ENCODE measurements around the gene CAMK2G.
A peak's percentile ranks its signal among the peaks of the same experiment; 100 is the strongest.

CAMK2G gene

DNA sequence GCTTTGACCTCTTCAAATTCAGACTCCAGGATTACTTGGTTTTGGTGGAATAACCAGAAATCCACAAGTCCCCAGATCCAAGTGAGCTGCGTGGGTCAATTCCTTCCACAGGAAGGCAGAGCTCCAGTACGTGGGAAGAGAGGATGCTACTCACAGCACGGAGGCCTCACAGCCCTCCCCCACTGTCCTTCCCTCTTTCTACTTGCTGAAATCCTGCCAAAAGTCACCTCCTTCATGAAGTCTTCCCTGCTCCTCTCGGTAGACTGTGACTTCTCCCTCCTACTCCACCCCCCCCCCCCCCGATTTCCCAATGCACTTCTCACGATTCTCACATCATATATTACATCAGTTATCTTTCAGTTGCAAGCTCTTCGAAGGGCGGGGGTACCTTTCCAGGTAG lies 12.3 kb downstream of the CAMK2G start:
- no peak for DNase-seq

DNA sequence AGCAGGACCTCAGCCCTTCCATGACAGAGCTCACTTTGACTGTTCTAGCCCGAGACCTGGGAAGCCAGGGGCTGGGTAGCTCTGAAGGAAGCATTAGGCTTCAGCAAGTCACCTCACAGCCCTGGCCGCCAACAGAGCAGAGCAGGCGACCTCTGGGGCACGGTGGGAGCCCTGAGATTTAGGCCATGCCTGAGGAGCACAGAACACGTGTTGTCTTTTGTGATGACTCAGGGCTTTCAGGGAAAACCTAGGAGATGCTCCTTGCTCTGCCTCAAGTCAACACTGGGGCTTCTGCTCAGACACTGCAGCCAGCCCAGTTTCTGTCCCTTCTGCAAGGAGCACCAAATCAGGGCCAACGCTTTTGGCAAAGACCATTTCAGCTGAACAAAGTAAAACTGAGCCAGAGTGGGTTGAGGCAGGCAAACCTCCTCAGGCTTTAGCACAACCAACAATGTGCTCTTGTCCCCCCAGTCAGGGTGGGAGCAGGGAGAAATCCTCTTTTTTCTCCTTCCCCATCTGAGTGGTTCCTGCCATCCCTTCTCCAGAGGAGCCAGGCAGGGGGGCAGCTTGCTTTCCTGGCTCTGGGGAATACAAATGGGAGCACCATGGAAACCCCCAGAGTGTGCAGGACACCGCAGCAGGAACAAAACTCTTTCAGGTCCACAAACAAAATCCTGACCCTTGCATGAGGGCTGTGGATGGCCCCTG lies 14.4 kb downstream of the CAMK2G start:
- no peak for DNase-seq

DNA sequence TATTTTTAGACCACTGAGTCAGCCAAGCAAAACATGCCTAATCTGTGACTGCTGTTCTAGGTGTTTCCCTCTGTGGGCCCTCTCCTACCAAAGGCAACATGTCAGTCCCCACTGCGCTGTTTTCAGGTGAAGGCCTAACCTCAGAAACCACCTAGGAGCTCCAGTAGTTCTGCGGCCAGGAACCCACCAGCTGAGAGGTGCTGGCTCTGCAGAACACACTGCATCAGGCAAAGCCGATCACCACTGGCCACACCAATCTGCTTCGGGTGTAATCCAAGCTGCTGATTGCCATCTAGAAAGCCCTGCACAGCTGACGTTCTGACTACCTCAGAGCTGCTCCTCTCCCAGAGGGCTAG lies 14.9 kb downstream of the CAMK2G start:
- DNase-seq = no peak

DNA sequence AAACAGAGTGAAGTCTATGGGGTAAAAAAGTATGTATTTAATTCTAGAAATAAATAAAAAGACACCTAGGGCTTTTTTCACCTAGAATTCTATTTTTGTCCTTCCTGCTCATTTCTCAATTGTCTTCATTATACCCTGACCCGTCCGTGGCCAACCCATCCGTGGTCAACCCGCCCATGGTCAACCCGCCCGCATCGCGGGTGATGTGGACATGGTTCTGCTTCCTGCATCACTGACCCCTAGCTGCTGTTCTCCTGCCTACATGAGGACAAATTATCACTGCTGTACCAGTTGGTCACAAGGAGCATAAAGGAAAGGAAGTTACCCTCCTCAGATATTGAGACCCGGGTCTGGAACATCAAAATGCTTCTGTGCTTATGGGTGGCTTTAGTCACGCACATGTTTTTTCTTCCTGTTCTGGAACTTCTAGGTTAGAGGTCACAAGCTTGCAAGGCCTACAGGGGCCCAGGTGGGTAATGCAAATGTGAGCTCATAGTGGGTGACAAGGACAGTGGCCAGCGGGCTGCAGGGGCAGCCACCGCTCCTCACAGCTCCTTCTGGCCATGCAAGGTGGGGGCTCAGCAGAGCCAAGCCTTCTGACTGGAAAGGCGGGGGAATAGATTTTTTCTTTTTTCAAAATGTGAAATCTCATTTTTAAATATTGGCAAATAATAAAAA lies 15.5 kb downstream of the CAMK2G start:
- no peak for DNase-seq

DNA sequence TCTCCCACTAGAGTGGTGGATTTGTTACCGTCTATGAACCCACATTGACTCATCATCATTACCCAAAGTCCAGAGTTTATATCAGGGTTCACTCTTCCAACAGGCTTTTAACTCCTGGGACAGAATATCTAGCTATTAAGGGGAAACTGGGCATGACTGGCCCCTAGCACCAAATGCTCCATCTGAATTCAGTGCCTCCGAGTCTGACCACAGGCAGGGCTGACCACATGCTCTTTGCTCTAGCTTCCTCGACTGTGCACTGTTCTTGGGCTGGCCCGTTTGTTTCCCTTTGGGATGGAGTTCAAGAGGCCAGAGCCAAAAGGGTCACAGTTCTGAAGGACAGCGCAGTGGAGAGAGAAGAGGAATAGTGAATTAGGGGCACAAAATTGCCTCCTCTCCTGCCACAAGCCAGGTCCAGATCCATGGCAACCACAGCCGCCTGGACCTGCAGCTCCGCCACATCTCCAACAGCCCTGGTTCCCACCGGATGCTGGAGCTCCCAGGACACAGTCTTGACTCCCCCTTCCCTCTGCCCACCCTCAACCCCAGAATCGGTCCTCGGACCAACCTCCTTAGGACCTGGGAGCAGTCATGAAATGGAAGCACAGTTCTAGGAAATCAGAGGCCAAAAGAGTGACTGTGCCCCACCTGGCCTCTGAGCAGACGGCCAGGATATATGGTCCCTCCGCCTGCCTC lies 16.2 kb downstream of the CAMK2G start:
- no peak for DNase-seq

DNA sequence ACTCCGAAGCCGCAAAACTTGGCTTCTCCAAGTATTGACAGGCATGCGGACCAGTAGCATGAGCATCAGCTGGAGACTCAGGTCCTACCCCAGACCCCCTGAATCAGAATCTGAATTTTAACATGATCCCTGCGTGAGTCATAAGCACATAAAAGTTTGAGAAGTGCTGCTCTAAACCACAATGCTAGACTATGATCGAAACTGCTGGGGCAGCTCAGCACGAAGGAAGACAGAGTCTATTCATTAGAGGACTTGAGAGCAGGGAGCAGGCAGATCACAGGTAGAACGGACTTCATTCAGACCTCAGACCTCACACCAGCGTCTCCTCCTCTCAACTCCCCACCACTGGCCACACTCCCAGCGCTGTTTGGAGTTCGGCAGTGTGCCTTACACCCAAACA lies 16.9 kb downstream of the CAMK2G start:
- DNase-seq = peak; percentile 68

DNA sequence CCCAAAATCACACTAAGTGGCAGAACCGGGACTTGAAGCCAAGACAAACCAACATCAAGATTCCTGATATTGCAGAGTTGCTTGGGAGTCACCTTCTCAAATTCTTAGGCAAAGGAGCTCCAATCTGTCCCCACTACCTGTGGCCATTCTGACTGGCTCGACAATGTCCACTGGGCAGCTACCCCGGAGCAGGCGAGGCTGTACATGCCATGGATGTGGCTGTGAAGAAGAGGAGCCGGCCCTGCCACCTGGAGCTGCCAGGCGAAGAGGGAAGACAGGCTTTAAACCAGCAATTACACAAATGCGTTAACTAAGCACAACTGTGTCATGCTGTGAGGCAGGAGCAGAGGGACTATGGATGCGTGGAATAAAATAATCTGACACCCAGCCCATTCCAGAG lies 18.1 kb downstream of the CAMK2G start:
- DNase-seq = no peak

DNA sequence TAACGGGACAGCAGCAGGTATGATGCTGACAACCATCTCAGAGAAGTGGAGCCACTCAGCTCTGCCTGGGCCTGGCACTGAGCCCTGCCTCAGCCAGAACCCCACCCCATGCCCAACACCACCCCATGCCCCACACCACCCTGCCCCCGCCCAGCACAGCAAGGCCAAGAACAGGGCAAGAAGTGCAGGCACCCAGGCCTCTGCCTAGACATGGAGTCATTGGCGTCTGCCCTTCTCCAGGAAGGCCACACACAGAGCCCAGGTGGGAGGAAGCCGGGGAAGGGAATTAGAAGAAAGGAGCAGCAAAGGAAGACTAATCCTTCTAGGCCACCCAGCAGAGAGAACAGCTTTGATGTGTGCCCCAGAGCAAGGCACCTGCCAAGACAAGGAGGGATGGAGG lies 18.9 kb downstream of the CAMK2G start:
- DNase-seq = no peak

DNA sequence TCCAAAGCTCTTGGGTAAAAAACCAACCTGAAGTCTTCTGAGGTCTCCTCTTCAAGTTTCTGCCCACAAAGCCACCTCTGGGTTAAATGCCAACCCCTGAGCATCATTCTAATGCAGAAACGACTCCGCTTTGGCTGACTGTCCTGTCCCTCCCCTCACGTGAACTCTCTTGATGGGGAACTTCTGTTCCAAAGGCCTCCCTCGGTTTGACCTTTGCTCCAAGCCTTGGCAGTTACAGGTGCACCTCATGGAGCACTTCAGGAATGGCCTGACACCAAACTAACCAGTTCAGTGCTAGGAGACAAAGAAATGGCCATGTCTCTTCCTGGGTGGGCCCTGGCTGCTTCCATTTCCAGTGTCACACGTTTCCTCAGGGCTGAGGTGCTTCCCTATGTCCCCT lies 20.0 kb downstream of the CAMK2G start:
- no peak for DNase-seq

DNA sequence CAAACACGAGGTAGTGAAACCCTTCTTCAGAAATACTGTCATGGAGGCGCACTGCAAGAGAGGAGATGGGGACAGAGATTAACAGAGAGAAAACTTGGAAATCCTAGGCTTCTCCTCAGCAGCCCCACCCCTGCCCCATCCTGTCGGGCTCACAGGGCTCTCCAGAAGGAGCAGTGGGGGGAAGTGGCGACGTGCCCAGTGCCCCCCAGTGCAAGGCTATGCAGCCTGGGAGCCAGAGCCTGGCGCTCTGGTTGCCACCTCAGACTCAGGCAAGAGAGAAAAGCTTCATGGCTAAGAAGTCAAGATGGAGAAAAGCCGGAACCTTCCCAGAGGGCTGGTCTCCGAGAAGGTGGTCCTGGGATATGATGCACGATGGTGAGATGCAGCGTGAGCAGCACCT lies 21.2 kb downstream of the CAMK2G start:
- no peak for DNase-seq

DNA sequence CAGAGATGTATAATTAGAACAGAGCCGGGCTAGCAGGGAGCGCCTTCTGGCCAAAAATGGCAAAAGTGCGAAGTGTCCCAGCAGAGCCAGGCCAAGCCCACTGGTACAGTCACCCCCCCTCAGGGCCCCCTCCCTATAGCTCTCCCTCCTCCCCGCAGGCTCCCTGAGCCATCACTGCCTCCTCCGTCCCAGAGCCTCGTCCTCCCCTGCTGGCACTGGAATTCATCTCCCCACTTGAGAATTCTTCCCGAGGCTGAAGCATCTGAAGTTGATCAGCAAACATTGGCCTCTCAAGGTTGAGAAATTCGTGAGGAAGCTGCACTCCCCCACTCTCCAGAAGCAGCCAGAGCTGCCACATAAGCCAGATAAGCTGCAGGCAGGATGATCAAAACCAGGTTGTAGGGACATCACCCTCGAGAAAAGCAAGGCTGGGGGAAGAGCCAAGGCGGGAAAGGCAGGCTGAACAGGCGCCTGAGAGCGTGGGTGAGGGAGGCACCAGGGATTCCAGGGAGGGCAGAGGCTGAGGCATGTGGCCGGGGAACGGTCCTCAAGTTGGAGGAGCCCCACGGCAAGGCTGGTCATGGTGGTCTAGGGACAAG lies 23.4 kb downstream of the CAMK2G start:
- DNase-seq = peak; percentile 100

DNA sequence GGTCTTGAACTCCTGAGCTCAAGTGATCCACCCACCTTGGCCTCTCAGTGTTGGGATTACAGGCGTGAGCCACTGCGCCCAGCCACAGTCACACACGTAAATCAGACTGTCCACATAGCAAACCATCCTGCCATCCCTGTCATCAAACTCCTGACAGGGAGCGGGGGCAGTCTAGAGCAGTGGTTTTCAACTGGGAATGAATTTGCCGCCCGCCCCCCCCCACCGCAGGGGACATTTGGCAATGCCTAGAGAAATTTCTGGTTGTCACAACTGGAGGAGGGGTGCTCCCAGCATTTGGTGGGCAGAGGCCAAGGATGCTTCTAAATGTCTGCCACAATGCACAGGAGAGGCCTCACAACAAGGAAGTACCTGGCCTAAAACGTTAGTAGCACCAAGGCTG lies 24.1 kb downstream of the CAMK2G start:
- DNase-seq = peak; percentile 80

DNA sequence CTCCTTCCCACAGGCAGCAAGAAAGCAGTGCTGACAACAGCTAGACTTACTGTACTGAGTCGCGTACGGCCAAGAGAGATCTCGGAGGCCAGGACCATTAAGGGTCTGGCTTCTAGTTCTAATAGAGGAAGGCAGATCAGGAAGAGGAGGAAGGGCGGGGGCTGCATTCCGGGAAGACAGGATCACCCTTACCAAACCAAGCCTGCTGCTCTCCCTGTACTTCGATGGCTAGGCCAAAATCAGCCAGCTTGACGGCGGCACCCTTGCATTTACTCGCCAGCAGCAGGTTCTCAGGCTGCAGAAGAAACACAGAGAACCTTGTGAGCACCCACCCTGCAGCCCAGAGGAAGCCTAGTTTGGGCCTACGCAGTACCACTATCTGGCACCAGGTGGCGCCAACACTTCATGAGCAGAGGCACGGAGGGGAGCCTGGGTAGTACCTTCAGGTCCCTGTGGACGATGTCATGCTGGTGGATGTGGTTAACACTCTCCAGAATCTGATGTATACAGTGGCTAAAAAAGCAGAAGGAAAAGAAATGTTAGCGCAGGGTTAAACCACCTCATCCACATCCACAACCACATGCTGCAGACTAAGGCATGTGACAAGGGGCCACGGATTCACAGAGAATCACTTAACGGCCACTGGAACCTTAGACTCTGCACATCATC lies 25.4 kb downstream of the CAMK2G start:
- DNase-seq = peak; percentile 90

DNA sequence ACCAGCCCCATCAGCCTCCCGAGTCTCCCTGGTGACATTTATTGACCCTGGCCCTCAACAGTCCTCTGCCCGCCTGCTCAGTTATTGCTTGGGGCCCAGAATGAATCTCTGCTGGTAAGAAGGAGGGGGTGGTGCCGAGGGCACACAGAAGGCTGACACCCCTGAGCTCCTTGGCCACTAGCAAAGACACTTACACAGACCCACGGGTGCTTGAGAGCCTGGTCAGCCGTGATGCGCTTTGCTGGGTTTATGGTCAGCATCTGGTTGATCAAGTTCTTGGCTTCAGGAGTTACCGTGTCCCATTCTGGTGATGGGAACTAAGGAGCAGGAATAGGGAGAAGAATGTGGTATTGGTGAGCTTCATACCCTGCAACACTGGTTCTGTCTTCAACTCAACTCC lies 27.3 kb downstream of the CAMK2G start:
- DNase-seq = no peak

DNA sequence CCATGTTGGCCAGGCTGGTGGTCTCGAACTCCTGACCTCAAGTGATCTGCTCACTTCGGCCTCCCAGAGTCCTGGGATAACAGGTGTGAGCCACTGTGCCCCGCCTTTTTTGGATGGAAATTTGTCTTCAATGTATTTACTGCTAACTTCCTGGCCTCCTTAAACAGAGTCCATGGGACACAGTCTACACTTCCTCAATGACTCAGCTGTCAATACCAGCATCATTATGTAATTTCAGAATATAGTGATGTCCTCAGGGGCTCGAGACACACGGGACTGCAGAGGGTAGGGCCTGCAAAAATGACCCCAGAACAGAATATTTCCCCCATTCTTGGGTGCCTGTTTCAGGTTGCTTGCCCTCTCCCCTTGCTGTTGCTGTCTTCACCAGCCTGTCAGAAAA lies 31.1 kb downstream of the CAMK2G start:
- no peak for DNase-seq

DNA sequence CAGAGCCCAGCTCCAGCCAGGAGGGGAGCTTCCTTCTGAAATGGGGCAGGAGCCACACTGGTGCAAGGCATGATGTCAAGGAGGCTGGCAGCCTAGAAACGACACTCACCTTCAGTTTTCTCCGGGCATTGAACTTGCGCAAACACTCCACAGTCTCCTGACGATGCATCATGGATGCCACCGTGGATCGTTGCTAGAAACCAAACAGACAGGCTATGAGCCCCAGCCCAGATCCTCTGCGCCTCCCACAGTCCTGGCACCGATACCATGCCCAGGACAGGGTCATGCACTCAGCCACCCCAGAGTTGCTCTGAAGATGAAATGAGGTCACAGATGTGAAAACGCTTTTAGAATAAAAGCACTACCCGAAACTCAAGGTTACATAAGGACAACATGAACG lies 32.0 kb downstream of the CAMK2G start:
- no peak for DNase-seq

DNA sequence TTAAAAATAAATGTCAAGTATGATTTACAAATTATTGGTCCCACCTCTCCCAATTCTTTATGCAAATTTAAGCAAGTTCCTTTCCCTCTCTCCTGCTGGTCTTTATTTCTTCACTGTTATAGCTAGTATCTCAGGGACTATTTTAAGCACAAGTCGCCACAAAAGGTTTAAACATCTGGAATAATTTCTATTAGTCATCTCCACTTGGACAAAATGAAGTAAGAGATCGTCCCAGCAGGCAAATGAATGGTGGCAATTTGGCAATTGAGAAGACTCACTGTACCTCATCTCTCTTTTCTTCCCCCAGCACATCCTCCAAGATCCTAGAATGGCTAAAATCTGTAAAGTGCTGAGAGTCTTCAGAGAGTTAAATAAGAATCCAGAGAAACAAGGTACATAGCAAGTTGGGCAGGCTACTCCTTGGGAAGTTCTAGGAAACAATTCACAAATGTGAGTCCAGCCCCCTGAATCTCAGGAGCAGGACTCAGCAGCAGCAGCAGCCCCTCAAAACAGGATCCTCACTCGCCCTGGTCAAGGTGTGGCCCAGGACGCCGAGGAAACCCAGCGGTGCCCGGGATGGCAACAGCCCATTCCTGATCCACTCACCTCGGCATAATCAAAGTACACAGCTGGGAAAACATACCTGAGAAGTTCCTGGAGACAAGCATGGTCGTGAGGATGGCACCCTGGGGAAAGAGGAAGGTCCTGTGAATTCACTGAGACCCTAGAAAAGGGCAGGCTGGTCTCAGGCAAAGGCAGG lies 32.6 kb downstream of the CAMK2G start:
- DNase-seq = no peak

DNA sequence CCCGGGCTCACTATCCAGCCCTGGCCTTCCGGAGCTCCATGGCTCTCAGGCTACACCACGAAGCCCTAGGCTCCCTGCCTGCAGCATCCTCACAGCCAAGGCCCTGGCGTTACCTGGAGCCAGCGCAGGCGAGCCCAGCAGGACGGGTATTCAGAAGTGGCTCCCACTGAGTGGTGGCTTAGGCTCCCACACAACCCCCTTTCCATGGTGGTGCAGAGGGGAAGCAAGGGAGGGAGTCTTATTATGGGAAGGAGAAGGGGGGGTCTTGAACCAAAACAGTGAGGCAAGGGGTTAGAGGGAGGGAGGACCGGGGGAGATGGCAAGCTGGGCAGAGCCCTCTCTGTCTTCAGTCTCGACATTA lies 33.3 kb downstream of the CAMK2G start:
- DNase-seq = no peak

DNA sequence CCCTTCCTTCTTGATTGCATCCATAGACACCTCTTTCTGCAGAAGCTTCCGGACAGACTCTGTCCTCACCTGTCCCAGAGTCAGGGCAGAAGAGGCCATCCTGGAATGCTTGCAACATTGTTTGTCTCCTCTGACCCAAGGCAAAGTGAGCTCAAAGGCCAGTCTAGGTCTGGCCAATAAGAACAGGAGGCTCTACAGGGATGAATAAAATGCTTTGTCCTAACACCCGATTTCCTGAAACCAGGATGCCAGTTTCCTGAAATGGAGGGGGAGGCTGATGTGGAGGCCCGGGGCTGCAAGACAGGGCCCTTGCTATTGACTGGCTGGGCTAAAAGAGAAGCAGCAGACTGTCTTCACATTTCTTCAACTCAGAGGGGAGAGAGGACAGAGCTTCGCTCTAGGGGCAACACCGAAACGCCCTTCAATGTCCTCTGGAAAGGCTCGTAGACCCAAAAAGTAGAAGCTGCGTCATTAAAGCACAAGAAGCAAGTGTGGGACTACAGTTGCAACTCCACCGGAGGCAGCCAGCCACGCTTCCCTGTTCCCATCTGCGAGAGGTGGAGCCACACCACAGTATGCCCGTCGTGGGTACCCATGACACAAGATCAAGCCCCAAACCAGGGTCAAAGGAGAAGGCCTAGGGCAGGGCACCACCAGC lies 33.8 kb downstream of the CAMK2G start:
- no peak for DNase-seq

DNA sequence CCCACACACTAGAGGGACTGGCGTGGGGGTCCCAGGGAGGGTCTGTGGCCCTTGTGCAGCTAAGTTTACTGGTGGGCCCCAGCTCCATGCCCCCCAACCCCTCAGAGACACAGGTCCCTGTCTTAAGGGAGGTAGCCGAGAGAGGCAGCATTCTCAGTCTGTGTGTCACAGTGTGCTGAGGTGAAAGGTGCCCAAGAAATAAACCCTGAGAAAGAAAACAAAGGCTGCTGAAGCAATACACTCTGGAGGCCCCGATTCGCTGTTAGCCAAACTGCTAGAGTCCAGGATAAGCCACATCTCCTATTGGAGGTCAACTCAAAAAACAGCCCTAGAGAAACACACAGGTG lies 34.3 kb downstream of the CAMK2G start:
- DNase-seq = no peak

DNA sequence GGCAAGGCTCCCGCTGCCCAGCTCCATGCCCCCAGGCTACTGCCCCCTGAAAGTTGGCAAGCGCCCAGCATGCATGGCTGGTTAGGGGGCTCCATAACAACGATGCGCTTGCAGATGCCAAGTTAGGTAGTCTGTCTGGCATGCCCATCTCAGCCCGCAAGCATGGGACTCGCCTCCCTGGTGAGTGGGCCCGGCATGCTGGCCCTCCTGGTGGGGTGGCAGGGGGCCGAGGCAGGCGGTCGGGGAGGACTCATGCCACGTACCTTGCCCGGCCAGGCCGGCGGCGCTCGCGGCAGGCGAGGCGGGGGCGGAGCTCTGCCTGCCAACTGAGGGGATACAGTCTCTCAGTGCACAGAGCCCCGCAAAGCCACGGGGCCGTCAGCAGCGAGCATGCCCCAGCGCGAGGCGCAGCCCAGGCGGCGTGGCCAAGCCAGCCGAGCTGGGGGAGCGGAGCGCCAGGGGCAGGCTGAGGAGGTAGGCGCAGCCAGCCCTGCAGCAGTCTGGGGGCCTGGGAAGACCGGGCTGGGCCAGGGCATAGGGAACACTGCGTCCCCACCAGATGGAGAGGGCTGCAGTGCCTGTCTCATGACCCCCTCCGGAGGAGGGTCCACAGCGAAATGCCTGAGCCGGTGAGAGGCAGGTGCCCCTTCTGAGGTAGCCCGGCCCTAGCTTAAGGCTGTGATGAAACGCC lies 34.9 kb downstream of the CAMK2G start:
- no peak for DNase-seq

Data from fibroblast of skin of scalp (primary cell).